IPS DF 4.7 (cell line): ENCODE measurements around the gene MT4.

Experiments used
- DNase-seq: peaks from one replicate; pipeline ENCODE4 v3.0.0-alpha.2; 2013; ENCODE audit warnings: low spot score; ENCODE audit errors: extremely low read depth

The MT4 gene

GRCh38 chr16:56601325-56601724, 36.5 kb downstream of the MT4 start:
- DNase-seq, result no peak

GRCh38 chr16:56603589-56603988, 38.7 kb downstream of the MT4 start:
- no peak for DNase-seq

- no peak for DNase-seq
Measured at GRCh38 chr16:56604966-56605365, 40.1 kb downstream of the MT4 start.

- DNase-seq, result no peak
Measured at GRCh38 chr16:56605475-56605874, 40.6 kb downstream of the MT4 start.

GRCh38 chr16:56606071-56606475, 41.2 kb downstream of the MT4 start:
- no peak for DNase-seq

- no peak for DNase-seq
Measured at GRCh38 chr16:56606476-56607108, 41.7 kb downstream of the MT4 start.

- DNase-seq, result no peak
Measured at GRCh38 chr16:56607109-56607618, 42.3 kb downstream of the MT4 start.

GRCh38 chr16:56607675-56608042, 42.8 kb downstream of the MT4 start:
- DNase-seq, result no peak

- DNase-seq, result no peak
Measured at GRCh38 chr16:56608043-56608875, 43.4 kb downstream of the MT4 start, which contains the start of gene MT2A. Gene MT2A, plus strand, starts transcription at chr16:56608584. Its CDS starts 72 bp downstream, at chr16:56608656.

- no peak for DNase-seq
Measured at GRCh38 chr16:56608876-56609462, 44.1 kb downstream of the MT4 start.

- no peak for DNase-seq
Measured at GRCh38 chr16:56609463-56609921, 44.6 kb downstream of the MT4 start.

- no peak for DNase-seq
Measured at GRCh38 chr16:56610017-56610608, 45.2 kb downstream of the MT4 start.

GRCh38 chr16:56610609-56611111, 45.8 kb downstream of the MT4 start:
- no peak for DNase-seq

GRCh38 chr16:56611281-56611833, 46.5 kb downstream of the MT4 start:
- DNase-seq, result no peak

- DNase-seq, result no peak
Measured at GRCh38 chr16:56613706-56614105, 48.8 kb downstream of the MT4 start.

GRCh38 chr16:56614549-56614991, 49.7 kb downstream of the MT4 start:
- no peak for DNase-seq

- DNase-seq, result no peak
Measured at GRCh38 chr16:56615353-56615752, 50.5 kb downstream of the MT4 start.

GRCh38 chr16:56616608-56617211, 51.8 kb downstream of the MT4 start:
- DNase-seq, result no peak

GRCh38 chr16:56617212-56618085, 52.6 kb downstream of the MT4 start:
- DNase-seq, result no peak

GRCh38 chr16:56618138-56618537, 53.3 kb downstream of the MT4 start:
- DNase-seq, result no peak
